IMR-90 (cell line): ENCODE measurements around the gene SYS1. TPM values are rescaled to one million over a fixed set of nuclear protein-coding genes. Genes with fewer than 3 reads are reported as not detected.
A peak's percentile ranks its signal among the peaks of the same experiment; 100 is the strongest.

Experiments used
- ATAC-seq: fragments of 200-7000 bp; cut with Tn5 transposase; 2 replicates; pipeline ENCODE4 v1.9.1; 2020; ENCODE audit warnings: low read depth, mild to moderate bottlenecking, moderate library complexity
- BruUV-seq: library from RNA; stranded (reverse); fragments of 400-500 nt; replicated peaks from 2 replicates; lab custom pipeline; 2021; lab: Mats Ljungman, UMichigan
- CTCF ChIA-PET: fragments of 300-600 bp; formaldehyde crosslinking; extraction: SDS; loops from one replicate; lab custom pipeline; 2021; ENCODE audit warnings: antibody characterized with exemption; lab: Yijun Ruan, JAX
- POLR2A ChIA-PET: fragments of 300-600 bp; sonication (Branson Sonifier 250); formaldehyde crosslinking; loops from one replicate; lab custom pipeline; 2022; ENCODE audit warnings: antibody characterized with exemption; ENCODE audit not compliant: unreplicated experiment; lab: Charles Lee
- DNase-seq: peaks from one replicate; pipeline ENCODE4 v3.0.0; 2013
- H2AFZ ChIP-seq: replicated peaks from 2 replicates; pipeline ENCODE3; 2013; ENCODE audit warnings: low read length, mild to moderate bottlenecking; ENCODE audit not compliant: poor library complexity
- H2AK5ac ChIP-seq: 2 replicates; pipeline ENCODE4 v1.6.1; 2013; ENCODE audit warnings: low read depth, low read length, inconsistent platforms
- H2AK9ac ChIP-seq: replicated peaks from 2 replicates; pipeline ENCODE3; 2013; ENCODE audit warnings: mild to moderate bottlenecking, low read depth, low read length, moderate library complexity; ENCODE audit not compliant: poor library complexity
- H2BK120ac ChIP-seq: 2 replicates; pipeline ENCODE4 v1.6.1; 2013; ENCODE audit warnings: low read depth, low read length, inconsistent platforms
- H2BK15ac ChIP-seq: 3 replicates; pipeline ENCODE4 v1.6.1; 2013; ENCODE audit warnings: low read depth, low read length, inconsistent platforms
- H2BK20ac ChIP-seq: 2 replicates; pipeline ENCODE4 v1.6.1; 2013; ENCODE audit warnings: low read depth, mild to moderate bottlenecking, inconsistent platforms, low read length, moderate library complexity
- H2BK5ac ChIP-seq: 2 replicates; pipeline ENCODE4 v1.6.1; 2013; ENCODE audit warnings: mild to moderate bottlenecking, low read depth, low read length, inconsistent platforms; ENCODE audit not compliant: poor library complexity, severe bottlenecking
- H3K14ac ChIP-seq: replicated peaks from 2 replicates; pipeline ENCODE4 v1.6.1; 2013; ENCODE audit warnings: low read depth, low read length, inconsistent platforms
- H3K18ac ChIP-seq: 2 replicates; pipeline ENCODE4 v1.6.1; 2013; ENCODE audit warnings: low read depth, low read length, control low read depth
- H3K23ac ChIP-seq: 2 replicates; pipeline ENCODE4 v1.6.1; 2013; ENCODE audit warnings: low read depth, low read length, inconsistent platforms
- H3K27ac ChIP-seq: 2 replicates; pipeline ENCODE4 v1.5.1; 2013; ENCODE audit warnings: mild to moderate bottlenecking, control low read depth, low read length; ENCODE audit not compliant: insufficient read depth
- H3K27me3 ChIP-seq: 2 replicates; pipeline ENCODE4 v1.6.1; 2013; ENCODE audit warnings: low read length; ENCODE audit not compliant: control insufficient read depth, insufficient read depth
- H3K36me3 ChIP-seq: 2 replicates; pipeline ENCODE4 v1.6.1; 2013; ENCODE audit warnings: low read length, mixed read lengths; ENCODE audit not compliant: control insufficient read depth, insufficient read depth
- H3K4ac ChIP-seq: 2 replicates; pipeline ENCODE4 v1.6.1; 2013; ENCODE audit warnings: low read depth, low read length, inconsistent platforms
- H3K4me1 ChIP-seq: 2 replicates; pipeline ENCODE4 v1.6.1; 2013; ENCODE audit warnings: low read length, mixed read lengths; ENCODE audit not compliant: control insufficient read depth, insufficient read depth
- H3K4me2 ChIP-seq: 2 replicates; pipeline ENCODE4 v1.6.1; 2013; ENCODE audit warnings: low read depth, mild to moderate bottlenecking, control low read depth, low read length, moderate library complexity
- H3K4me3 ChIP-seq: 2 replicates; pipeline ENCODE4 v1.5.1; 2013; ENCODE audit warnings: low read depth, mild to moderate bottlenecking, control low read depth, low read length, moderate library complexity; ENCODE audit not compliant: insufficient read depth
- H3K56ac ChIP-seq: 2 replicates; pipeline ENCODE4 v1.6.1; 2013; ENCODE audit warnings: low read length, inconsistent platforms; ENCODE audit not compliant: insufficient read depth; ENCODE audit errors: extremely low read depth
- H3K79me1 ChIP-seq, 2 experiments: 2 replicates each; pipeline ENCODE4 v1.6.1; 2013; ENCODE audit warnings: low read length in 2 of 2, inconsistent platforms in 1 of 2, low read depth in 1 of 2
- H3K9ac ChIP-seq: 2 replicates; pipeline ENCODE4 v1.6.1; 2013; ENCODE audit warnings: low read depth, low read length, control low read depth
- H3K9me1 ChIP-seq: 2 replicates; pipeline ENCODE4 v1.6.1; 2013; ENCODE audit warnings: low read length, inconsistent platforms; ENCODE audit not compliant: insufficient read depth
- H3K9me3 ChIP-seq: 2 replicates; pipeline ENCODE4 v1.6.1; 2013; ENCODE audit warnings: low read length; ENCODE audit not compliant: control insufficient read depth, insufficient read depth
- H4K20me1 ChIP-seq: 2 replicates; pipeline ENCODE4 v1.6.1; 2013; ENCODE audit warnings: low read length, inconsistent platforms; ENCODE audit not compliant: insufficient read depth
- H4K5ac ChIP-seq: 2 replicates; pipeline ENCODE4 v1.6.1; 2013; ENCODE audit warnings: mild to moderate bottlenecking, low read depth, low read length, control low read depth
- H4K8ac ChIP-seq, 2 experiments: 2 replicates each; pipeline ENCODE4 v1.6.1; 2013; ENCODE audit warnings: low read depth in 2 of 2, low read length in 2 of 2, control low read depth in 1 of 2, inconsistent platforms in 1 of 2
- H4K91ac ChIP-seq: 2 replicates; pipeline ENCODE4 v1.6.1; 2013; ENCODE audit warnings: low read depth, low read length, inconsistent platforms; ENCODE audit not compliant: insufficient read depth
- CEBPB ChIP-seq: IDR thresholded peaks from 2 replicates; pipeline ENCODE4 v1.6.1; 2012; ENCODE audit warnings: low read depth, low read length, improper control_type of control experiment
- CHD1 ChIP-seq: IDR thresholded peaks from 2 replicates; pipeline ENCODE4 v1.6.1; 2012; ENCODE audit warnings: low read depth, low read length, improper control_type of control experiment
- FOS ChIP-seq: fragments of 150-350 bp; IDR thresholded peaks from 2 replicates; pipeline ENCODE4 v1.6.1; 2016; ENCODE audit warnings: low read depth, low read length
- MAFK ChIP-seq: IDR thresholded peaks from 2 replicates; pipeline ENCODE4 v1.6.1; 2012; ENCODE audit warnings: low read depth, low read length, improper control_type of control experiment
- MAZ ChIP-seq: IDR thresholded peaks from 2 replicates; pipeline ENCODE4 v1.6.1; 2012; ENCODE audit warnings: low read depth, mild to moderate bottlenecking, low read length, improper control_type of control experiment, moderate library complexity, borderline replicate concordance
- MXI1 ChIP-seq: IDR thresholded peaks from 2 replicates; pipeline ENCODE4 v1.6.1; 2012; ENCODE audit warnings: low read depth, mild to moderate bottlenecking, low read length, moderate library complexity, borderline replicate concordance
- NFE2L2 ChIP-seq: fragments of 150-350 bp; IDR thresholded peaks from 2 replicates; pipeline ENCODE4 v1.6.1; 2016; ENCODE audit warnings: low read depth, mild to moderate bottlenecking, low read length
- POLR2A ChIP-seq: IDR thresholded peaks from 2 replicates; pipeline ENCODE4 v1.6.1; 2012; ENCODE audit warnings: mild to moderate bottlenecking, low read depth, low read length
- RAD21 ChIP-seq: IDR thresholded peaks from 2 replicates; pipeline ENCODE4 v1.6.1; 2012; ENCODE audit warnings: low read length, improper control_type of control experiment
- RCOR1 ChIP-seq: IDR thresholded peaks from 2 replicates; pipeline ENCODE4 v1.6.1; 2012; ENCODE audit warnings: mild to moderate bottlenecking, low read length, improper control_type of control experiment; ENCODE audit not compliant: insufficient replicate concordance
- RFX5 ChIP-seq: IDR thresholded peaks from 2 replicates; pipeline ENCODE4 v1.8.0; 2012; ENCODE audit warnings: low read depth, mild to moderate bottlenecking, low read length, moderate library complexity
- SMC3 ChIP-seq: fragments of 150-350 bp; IDR thresholded peaks from 2 replicates; pipeline ENCODE4 v1.6.1; 2016; ENCODE audit warnings: low read depth, mild to moderate bottlenecking, antibody characterized with exemption, low read length, moderate library complexity
- WGBS, 2 experiments: methylation state at CpG; one replicate each; pipeline versions ENCODE4 v1.1.5 to v1.1.7; 2013; ENCODE audit warnings: missing lambda C conversion rate in 2 of 2; ENCODE audit not compliant: insufficient read length in 1 of 2; ENCODE audit errors: extremely low coverage in 2 of 2; 5-methylcytosine and 5-hydroxymethylcytosine counted together
- dilution Hi-C: fragments of 300-500 bp; cut with HindIII; formaldehyde crosslinking; loops from one replicate; pipeline ENCODE4 v1.14.3; 2018; ENCODE audit warnings: low sequenced_read_pairs; ENCODE audit not compliant: unreplicated experiment
- in situ Hi-C: fragments of 300-500 bp; cut with MboI; formaldehyde crosslinking; loops from 3 replicates; pipeline ENCODE4 v1.14.3; 2019; ENCODE audit warnings: low sequenced_read_pairs, inconsistent platforms, mixed read lengths
- intact Hi-C: fragments of 100-400 bp; cut with micrococcal nuclease; formaldehyde crosslinking; loops from 2 replicates; pipeline ENCODE4 v1.10.0; 2022
- polyA plus RNA-seq, 3 experiments: library from polyadenylated mRNA; depleted of rRNA; stranded (reverse); fragments of >200 nt; gene quantifications; 2 replicates each; pipeline ENCODE4 v1.2.3, GENCODE V29; 2012; ENCODE audit warnings: low replicate concordance in 1 of 3
- total RNA-seq: library from RNA; depleted of rRNA; stranded (reverse); fragments of >200 nt; gene quantifications from 2 replicates; pipeline ENCODE4 v1.2.3, GENCODE V29; 2012
- TF ChIP-seq, protein P1 (sequence below): conservative IDR thresholded peaks from 2 replicates; pipeline ENCODE4 v1.5.1; 2012; ENCODE audit warnings: mild to moderate bottlenecking, low read depth, low read length, improper control_type of control experiment
- TF ChIP-seq, protein P2 (sequence below): fragments of 150-350 bp; IDR thresholded peaks from 2 replicates; pipeline ENCODE4 v1.6.1; 2017; ENCODE audit warnings: mild to moderate bottlenecking, antibody characterized with exemption, low read length, low read depth
- TF ChIP-seq, protein P3 (sequence below): fragments of 150-350 bp; IDR thresholded peaks from 2 replicates; pipeline ENCODE4 v1.6.1; 2016; ENCODE audit warnings: low read depth, mild to moderate bottlenecking, low read length, moderate library complexity, borderline replicate concordance

The SYS1 gene
- total and polyA plus RNA-seq, 2 of the 4 experiments (the other 2 are of a cell fraction) = 12.9 to 24.6 TPM

DNA sequence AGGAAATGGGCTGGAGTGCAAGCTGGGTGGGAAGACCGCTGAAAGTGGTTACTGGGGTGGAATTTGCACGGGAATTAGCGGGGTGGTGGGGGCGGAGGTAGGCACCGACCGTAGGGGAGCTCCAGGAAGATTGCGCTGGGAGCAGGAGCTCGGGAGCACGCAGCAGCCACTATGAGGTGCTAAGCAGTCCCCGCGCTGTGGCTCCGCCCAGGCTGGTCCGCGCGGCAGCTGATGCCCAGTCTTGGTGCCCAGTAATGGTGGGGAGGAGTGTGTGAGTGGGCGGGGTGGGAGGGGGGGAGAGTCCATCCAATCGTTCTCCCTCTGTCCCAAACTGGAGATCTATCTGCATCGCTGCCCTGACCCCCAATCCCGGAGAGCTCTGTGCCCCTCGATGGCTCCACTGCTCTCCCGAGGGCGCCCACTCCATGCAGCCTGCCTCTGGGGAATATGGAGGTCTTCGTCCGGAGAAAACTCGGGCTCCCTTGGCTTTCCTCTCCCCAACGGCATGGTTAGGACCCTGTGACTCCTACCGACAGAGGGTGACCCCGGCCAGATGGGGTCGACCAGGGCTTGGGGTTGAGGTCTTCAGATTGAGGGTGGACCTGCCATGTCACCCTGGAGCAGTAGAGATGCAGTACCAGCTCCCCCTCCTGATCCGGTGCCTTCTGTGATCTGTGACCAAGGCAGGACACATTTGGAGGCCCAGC, 9.8 kb downstream of the SYS1 start:
- no peak overlapping the region for H3K14ac ChIP-seq
- no peak overlapping the region for H2BK15ac ChIP-seq
- H3K56ac ChIP-seq = no peak overlapping the region
- no peak overlapping the region for H3K23ac ChIP-seq
- CTCF ChIA-PET = interaction anchor here (0.6 to 3.7 kb wide), 10 partner anchors 10 to 399 kb away, joined by 3 to 38 read pairs (median 4); partner anchors contain the start of gene SYS1
- 26% methylated on average over 9 of the region's 30 CpGs; no CpG with 5 or more reads in 1 of the 2 experiments for WGBS, 2 experiments
- H3K4me2 ChIP-seq = peak overlapping the region; percentile 14; the same call in 1 of the 2 replicates
- H3K9ac ChIP-seq = no peak overlapping the region
- H2BK5ac ChIP-seq = no peak overlapping the region
- no peak overlapping the region for H3K4me3 ChIP-seq
- H2BK120ac ChIP-seq = no peak overlapping the region
- peaks cover 3% of the 10 kb centered on the region for H3K36me3 ChIP-seq
- H3K18ac ChIP-seq = no peak overlapping the region
- no peak for ATAC-seq
- POLR2A ChIA-PET = no interaction called here
- no peaks in the 10 kb centered on the region for H3K27me3 ChIP-seq
- no peak overlapping the region for H2AK9ac ChIP-seq
- H3K4me1 ChIP-seq = no peaks in the 10 kb centered on the region; the same call in 1 of the 2 replicates
- DNase-seq = no peak
- no peaks in the 10 kb centered on the region for H3K9me3 ChIP-seq
- no peak overlapping the region for H2AK5ac ChIP-seq
- intact Hi-C loops = no loop called here
- no peaks in the 10 kb centered on the region for H4K20me1 ChIP-seq
- dilution Hi-C loops = no loop called here
- in situ Hi-C loops = no loop called here
- no TSS peak for BruUV-seq
- H3K79me1 ChIP-seq = peaks cover 0 to 3% of the 10 kb centered on the region in 2 experiments; a peak in 2 of 4 replicates
- no peak overlapping the region for H4K91ac ChIP-seq
- peak overlapping the region; percentile 4; the same call in 1 of the 2 replicates for H4K5ac ChIP-seq
- no peak overlapping the region for H2BK20ac ChIP-seq
- no peaks in the 10 kb centered on the region for H3K9me1 ChIP-seq
- H3K4ac ChIP-seq = no peak overlapping the region; the same call in 1 of the 2 replicates
- peak overlapping the region; percentile 86 for H2AFZ ChIP-seq
- peak overlapping the region in 1 of 2 experiments; percentile 27; a peak in 2 of 4 replicates for H4K8ac ChIP-seq
- no peak overlapping the region for H3K27ac ChIP-seq
- TF ChIP-seq, protein P1, sequence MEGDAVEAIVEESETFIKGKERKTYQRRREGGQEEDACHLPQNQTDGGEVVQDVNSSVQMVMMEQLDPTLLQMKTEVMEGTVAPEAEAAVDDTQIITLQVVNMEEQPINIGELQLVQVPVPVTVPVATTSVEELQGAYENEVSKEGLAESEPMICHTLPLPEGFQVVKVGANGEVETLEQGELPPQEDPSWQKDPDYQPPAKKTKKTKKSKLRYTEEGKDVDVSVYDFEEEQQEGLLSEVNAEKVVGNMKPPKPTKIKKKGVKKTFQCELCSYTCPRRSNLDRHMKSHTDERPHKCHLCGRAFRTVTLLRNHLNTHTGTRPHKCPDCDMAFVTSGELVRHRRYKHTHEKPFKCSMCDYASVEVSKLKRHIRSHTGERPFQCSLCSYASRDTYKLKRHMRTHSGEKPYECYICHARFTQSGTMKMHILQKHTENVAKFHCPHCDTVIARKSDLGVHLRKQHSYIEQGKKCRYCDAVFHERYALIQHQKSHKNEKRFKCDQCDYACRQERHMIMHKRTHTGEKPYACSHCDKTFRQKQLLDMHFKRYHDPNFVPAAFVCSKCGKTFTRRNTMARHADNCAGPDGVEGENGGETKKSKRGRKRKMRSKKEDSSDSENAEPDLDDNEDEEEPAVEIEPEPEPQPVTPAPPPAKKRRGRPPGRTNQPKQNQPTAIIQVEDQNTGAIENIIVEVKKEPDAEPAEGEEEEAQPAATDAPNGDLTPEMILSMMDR = no peak
- TF ChIP-seq CHD1 (no peak), RAD21 (no peak), RFX5 (no peak), NFE2L2 (no peak), MAFK (no peak), FOS (no peak), MAZ (no peak), CEBPB (no peak), SMC3 (no peak), POLR2A (no peak), MXI1 (no peak), RCOR1 (no peak)
- TF ChIP-seq, protein P2, sequence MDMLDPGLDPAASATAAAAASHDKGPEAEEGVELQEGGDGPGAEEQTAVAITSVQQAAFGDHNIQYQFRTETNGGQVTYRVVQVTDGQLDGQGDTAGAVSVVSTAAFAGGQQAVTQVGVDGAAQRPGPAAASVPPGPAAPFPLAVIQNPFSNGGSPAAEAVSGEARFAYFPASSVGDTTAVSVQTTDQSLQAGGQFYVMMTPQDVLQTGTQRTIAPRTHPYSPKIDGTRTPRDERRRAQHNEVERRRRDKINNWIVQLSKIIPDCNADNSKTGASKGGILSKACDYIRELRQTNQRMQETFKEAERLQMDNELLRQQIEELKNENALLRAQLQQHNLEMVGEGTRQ = no peak
- TF ChIP-seq, protein P3, sequence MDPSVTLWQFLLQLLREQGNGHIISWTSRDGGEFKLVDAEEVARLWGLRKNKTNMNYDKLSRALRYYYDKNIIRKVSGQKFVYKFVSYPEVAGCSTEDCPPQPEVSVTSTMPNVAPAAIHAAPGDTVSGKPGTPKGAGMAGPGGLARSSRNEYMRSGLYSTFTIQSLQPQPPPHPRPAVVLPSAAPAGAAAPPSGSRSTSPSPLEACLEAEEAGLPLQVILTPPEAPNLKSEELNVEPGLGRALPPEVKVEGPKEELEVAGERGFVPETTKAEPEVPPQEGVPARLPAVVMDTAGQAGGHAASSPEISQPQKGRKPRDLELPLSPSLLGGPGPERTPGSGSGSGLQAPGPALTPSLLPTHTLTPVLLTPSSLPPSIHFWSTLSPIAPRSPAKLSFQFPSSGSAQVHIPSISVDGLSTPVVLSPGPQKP = no peak
